HEK293T (cell line): ENCODE results near the gene RAB3A.

Experiments
- BHLHE40 ChIP-seq: fragments of 450-650 bp; IDR thresholded peaks from 2 replicates; pipeline ENCODE4 v1.6.1; 2016; ENCODE audit warnings: mild to moderate bottlenecking, moderate library complexity, borderline replicate concordance
- ELF4 ChIP-seq: fragments of 450-650 bp; IDR thresholded peaks from 2 replicates; pipeline ENCODE4 v1.6.1; 2017; ENCODE audit warnings: antibody characterized with exemption
- FOXK2 ChIP-seq: fragments of 450-650 bp; IDR thresholded peaks from 2 replicates; pipeline ENCODE4 v1.6.1; 2016; ENCODE audit warnings: mild to moderate bottlenecking
- LEF1 ChIP-seq: fragments of 450-650 bp; IDR thresholded peaks from 2 replicates; pipeline ENCODE4 v1.6.1; 2017; ENCODE audit warnings: mild to moderate bottlenecking, borderline replicate concordance
- PKNOX1 ChIP-seq: fragments of 450-650 bp; IDR thresholded peaks from 2 replicates; pipeline ENCODE4 v1.6.1; 2016
- TARDBP ChIP-seq: fragments of 450-650 bp; IDR thresholded peaks from 2 replicates; pipeline ENCODE4 v1.6.1; 2016

DNA sequence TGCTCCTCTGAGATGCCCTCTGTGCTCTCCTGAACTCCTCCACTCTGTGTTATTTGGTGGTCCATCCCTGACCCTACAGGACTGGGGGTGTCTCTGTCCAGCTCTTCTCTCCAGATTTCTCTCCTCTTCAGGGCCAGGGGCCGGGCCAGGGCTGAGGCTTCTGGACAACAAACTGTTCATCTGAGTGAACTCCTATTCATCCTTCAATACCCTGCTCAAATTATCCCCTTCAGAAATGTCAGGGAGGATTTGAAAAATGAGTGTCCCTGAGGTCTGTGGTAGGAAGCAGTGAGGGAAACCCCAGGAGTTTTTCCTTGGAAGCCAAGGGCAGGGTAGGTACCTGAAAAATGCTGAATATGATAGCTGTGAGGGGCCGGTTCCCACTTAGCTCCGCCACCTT lies 14.8 kb upstream of the RAB3A start:
- TF ChIP-seq TARDBP = no peak
- TF ChIP-seq PKNOX1 = no peak
- no peak for TF ChIP-seq BHLHE40
- TF ChIP-seq LEF1 = no peak
- TF ChIP-seq ELF4 = no peak
- no peak for TF ChIP-seq FOXK2
